T1000 (cell line): ENCODE measurements around the gene IGFBPL1.
"Not testable (repeated sequence)": the region's sequence is repeated elsewhere in the genome, so short reads cannot be mapped to it uniquely, and the experiment has no call there.

Source experiments
- DNase-seq: peaks from one replicate; lab custom pipeline; 2025; ENCODE audit warnings: mixed read lengths; lab: John Stamatoyannopoulos, UW

The IGFBPL1 gene

DNA sequence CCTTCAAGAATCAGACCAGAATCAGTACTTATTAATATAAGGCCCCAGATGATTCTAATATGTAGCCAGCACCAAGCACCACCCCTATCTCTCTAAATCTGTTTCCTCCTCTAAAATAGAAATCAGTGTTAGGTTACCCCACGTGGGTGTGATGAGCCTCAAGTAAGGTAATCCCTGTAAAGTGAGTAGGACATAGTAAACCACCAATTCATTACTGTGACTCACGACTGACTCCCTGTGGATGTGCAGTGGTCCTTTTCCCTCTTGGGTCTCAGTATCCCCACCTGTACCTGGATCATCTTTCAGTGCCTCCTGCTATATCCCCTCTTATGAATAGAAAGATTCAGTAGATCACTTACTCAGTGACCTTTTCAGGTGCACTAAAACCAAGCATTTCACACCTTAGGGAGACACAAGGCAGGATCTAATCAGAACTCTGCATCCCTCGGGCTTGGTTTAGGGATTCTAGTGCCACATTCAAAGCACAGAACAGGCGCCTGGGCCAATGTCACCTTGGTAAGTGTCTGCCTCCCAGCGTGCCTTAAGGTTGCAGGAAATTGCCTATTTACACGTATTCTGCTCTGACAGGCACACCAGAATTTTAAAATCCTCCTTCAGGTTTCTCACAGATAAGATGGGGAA is 43.9 kb downstream of the IGFBPL1 start:
- DNase-seq: no peak

DNA sequence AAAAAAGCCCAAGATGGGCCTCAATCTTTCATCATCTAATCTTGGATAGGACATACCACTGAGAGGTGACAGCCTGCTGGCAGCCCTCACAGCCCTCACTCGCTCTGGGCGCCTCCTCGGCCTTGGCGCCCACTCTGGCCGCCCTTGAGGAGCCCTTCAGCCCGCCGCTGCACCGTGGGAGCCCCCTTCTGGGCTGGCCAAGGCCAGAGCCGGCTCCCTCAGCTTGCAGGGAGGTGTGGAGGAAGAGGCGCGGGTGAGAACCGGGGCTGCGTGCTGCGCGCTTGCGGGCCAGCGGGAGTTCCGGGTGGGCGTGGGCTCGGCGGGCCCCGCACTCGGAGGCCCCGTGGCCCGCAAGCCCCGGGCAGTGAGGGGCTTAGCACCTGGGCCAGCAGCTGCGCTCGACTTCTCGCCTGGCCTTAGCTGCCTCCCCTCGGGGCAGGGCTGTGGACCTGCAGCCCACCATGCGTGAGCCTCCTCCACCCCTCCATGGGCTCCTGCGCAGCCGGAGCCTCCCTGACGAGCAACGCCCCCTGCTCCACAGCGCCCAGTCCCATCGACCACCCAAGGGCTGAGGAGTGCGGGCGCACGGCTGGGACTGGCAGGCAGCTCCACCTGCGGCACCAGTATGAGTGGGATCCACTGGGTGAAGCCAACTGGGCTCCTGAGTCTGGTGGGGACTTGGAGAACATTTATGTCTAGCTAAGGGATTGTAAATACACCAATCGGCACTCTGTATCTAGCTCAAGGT is 46.7 kb downstream of the IGFBPL1 start:
- DNase-seq: not testable (repeated sequence)

DNA sequence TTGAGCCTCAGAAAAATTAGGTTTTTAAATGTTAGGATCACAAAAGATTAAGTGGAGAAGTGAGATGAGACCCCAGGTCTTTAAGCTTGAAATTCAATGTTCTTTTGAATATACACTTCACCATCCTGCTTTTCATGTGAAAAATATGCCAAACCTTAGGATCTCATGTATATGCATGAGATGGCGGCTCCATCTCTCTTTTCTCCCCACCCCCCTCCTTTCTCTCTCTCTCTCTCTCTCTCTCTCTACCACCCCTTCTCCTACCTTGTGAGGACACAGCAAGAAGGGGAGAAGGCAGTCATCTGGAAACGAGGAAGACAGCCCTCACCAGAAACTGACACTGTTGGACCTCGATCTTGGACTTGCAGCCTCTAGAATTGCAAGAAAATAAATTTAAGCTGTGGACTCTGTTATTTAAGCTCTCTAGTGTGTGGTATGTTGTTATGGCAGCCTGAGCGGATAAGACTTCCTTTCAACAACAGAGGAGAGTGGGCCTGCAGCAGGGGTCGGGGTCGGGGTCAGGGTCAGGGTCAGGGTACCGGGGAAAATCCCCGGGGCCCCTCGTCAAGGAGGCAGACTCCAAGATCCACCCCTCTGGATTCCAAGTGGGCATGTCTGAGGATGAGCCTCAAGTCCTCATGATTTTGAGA is 48.1 kb downstream of the IGFBPL1 start:
- DNase-seq: no peak

DNA sequence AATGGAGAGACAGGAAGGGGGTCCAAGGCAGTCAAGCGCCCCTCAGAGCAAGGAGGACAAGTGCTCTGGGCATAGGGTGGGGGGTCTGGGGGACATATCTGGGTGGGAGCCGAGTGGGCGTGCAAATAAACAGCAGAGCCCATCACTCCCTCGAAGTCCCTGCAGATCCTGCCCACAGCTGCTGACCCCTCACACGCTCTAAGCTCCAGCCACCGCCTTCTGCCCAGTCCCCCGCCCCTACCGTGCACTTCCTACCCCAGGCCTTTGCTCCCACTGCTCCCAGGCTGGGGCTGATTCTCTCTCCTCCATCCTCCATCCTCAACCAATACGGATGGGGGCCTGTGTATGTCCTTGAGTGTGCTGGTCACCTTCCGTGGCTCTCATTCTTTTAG is 48.7 kb downstream of the IGFBPL1 start:
- no peak for DNase-seq

DNA sequence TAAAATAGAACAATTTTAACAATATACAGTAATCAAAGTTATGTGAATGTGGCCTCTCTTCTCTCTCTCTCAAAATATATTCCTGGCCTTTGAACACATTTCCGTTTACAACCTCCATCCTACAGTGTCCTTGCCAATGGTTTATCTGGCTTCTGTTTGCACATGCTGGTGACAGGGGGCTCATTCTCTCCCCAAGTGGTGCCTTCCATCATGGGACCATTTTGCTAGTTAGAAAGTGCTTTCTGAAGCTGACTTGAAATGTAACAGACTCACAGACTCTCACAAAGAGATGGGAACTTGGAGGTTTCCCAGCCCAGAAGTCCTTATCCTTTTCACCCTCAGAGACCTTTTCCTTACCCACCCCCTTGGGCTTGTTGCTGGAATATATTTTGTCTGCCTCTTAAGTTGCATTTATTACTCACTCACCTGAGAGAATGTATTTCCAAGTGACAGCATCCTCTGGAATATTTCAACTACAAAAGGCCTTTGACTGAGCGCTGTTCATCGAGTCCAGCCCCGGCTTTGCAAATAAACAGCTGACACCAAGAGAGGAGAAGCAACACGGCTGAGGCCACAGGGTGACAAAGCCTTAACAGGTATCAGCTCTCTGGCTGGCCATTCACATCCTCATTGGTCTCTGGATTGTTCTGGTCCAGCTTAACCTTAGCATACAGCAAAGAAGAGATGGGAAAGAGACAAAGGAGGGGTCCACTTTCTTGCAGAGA is 49.2 kb downstream of the IGFBPL1 start:
- no peak for DNase-seq

DNA sequence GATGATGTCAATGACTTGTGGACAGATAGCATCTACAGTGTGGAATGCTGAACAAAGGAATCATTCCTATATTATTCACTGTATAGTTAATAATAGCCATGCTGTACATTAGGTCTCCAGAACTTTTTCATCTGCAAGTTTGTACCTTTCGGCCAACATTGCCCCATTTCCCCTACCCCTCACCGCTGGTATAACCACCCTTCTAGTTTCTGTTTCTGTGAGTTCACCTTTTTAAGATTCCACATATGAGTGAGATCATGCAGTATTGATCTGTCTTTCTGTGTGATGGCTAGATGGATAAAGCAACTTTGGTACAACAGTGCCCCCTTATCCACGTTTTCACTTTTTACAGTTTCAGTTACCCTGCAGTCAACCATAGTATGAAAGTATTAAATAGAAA is 50.6 kb downstream of the IGFBPL1 start:
- DNase-seq: no peak

DNA sequence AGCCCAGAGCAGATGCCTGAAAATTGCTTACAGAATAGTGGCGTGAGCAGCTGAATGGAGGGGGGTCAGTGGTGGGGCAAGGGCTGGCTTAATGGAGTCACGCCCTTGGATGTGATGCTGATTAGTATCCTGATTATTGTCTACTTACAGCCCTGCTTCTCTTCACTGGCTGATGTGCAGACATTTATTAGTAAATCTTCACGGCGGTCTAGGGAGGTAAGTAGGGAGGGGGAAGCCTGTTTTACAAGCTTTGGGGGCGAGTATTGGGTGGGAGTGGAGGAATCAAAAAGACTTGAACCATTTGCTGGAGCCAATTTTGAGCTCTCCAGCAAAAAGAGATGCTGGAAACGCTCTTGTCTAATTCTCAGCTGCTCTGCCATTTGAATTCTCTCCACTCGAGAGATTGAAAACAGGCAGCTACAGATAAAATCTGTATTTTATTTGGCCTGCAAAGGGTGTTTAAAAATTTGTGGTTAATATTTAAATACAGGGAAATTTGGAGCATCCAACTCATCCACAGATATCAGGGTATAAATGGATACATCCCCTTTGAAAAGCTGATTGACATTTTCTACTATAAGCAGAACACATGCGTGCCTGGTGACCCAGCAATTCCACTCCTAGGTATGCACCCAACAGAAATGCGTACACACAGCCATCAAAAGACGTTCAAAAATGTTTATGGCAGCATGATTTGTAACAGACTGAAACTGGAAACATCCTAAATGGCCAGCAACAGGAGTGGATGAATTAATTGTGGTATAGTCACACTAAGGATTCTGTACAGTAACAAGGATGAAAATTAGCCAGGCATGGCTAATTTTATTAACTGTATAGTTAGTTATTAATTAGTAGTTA is 51.3 kb downstream of the IGFBPL1 start:
- DNase-seq: no peak

DNA sequence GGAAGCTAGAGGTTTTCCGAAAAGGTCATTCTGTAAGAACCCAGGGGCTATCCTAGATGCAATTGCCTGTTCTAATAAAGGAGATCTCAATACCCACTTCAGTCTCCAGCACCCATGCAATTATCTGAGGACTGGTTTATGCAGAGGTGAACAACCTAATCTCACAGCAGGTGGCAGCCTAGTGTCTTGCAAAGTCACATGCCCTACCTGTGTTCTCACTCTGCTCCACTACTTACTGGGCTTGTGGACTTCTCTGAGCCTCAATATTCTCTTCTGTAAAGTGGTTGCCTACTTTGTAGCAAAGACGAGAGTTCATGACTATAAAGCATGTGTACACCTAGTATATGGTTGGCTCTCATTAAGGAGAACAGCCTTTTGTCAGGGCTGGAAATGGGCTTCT is 52.8 kb downstream of the IGFBPL1 start:
- DNase-seq: no peak

DNA sequence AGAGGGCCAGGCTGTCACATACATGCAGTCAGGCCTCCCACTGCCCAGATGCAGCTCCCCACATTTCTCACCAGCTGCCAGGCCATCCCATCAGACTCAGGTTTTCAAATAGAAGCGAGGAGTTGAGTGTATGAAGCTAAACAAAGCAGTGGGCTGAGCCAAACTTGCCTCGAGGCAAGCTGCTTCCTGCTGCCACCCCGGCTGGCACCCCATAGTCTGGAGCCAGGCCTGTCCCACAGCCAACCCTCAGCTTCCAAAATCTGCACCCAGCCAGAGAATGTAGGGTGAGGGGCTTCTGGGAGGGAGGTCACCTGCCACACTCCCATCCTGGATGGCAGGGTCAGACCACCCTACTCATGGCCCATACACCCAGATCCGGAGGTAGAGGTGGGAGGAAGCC is 54.1 kb downstream of the IGFBPL1 start:
- no peak for DNase-seq

DNA sequence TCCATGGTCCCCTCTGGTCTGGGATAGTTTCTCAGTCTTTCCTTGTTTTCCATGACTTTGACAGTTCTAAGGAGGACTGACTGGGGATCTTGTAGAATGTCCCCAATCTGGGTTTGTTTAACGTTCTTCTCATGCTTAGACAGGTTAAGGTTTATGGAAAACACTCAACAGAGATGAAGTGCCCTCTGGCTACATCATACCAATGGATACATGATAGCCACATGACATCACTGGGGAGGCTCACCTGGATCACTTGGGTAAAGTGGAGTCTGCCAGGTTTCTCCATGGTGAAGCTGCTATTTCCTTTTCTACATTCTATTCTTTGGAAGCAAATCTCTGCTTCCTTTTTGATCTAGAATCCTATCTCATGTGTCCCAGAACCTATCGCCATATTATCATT is 55.5 kb downstream of the IGFBPL1 start:
- DNase-seq: no peak

DNA sequence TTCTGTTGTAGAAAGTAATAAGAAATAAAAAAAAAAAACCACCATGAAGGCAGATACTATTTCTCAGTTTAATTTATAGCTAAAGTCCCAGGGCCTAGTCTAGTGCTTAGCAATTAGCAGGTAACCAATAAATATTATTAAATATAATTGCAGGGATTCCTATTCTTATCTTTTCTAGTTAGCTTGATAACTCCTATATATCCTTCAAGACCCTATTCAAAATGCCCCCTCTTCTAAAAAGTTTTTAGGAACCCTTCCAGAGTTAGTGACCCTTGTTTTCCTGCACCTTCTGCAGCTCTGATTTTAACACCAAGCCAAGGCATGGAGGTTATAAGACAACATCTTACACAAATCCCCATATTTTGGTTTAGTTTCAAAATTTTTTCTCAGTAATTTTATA is 56.4 kb downstream of the IGFBPL1 start:
- no peak for DNase-seq

DNA sequence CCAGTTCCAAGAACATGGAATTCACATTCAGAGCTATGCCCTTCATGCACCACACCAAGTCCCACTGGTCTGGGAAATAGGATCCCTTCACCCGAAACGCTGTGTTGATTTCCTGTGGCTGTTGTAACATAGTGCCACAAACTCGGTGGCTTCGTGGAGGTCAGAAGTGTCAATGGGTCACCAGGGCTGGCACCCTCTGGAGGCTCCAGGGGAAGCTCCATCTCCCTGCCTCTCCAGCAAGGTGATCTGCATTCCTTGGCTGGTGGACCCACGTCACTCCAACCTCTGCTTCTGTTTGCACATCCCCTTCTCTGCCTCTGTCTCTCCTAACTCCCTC is 60.7 kb downstream of the IGFBPL1 start:
- DNase-seq: no peak

DNA sequence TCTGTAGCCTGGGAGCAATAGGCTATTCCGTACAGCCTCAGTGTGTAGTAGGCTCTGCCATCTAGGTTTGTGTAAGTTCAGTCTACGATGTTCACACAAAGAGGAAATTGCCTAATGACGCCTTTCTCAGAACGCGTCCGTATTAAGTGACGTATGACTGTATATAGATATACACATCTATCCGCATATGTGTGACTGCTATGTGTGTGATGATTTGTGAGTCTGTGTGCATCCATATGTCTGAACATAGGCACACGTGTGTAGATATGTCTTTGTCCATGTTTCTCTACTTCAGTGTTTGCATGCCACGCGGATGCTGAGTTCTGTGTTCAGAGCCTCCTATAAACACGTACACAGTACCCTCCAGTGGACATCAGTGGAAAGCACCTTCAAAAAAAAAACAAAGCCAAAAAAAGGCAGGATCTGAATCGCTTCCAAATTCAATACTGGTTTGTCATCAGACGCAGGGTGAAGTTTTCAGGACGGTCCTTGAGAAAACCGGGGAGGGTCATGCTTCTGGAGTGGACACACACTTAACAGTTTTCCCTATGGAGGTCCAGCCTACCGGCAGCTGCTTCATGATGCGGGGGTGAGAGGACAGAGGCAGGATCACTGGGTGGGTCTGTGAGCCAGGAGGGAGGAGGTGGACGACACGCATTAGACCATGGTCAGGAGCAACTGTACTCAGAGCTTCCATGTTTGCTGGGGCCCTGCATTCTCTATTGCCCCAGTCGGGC is 61.2 kb downstream of the IGFBPL1 start:
- DNase-seq: peak; percentile 36

DNA sequence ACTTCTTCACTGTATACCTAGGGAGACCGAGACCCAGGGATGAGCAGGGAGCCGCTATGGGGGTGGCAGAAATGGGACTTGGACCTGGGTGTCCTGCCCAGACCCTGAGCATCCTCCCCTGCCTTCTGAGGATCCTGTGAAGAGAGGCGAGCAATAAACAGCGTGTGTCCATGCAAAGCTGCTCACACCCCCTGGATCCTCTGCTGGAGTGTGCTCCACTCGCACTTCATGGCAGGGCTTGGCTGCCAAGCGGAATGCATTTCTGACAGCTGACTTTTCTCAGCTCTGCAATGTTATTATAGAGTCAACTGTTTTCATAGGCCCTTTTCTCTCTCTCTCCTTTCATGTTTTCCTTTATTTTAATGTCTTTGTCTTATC is 62.8 kb downstream of the IGFBPL1 start:
- DNase-seq: no peak

DNA sequence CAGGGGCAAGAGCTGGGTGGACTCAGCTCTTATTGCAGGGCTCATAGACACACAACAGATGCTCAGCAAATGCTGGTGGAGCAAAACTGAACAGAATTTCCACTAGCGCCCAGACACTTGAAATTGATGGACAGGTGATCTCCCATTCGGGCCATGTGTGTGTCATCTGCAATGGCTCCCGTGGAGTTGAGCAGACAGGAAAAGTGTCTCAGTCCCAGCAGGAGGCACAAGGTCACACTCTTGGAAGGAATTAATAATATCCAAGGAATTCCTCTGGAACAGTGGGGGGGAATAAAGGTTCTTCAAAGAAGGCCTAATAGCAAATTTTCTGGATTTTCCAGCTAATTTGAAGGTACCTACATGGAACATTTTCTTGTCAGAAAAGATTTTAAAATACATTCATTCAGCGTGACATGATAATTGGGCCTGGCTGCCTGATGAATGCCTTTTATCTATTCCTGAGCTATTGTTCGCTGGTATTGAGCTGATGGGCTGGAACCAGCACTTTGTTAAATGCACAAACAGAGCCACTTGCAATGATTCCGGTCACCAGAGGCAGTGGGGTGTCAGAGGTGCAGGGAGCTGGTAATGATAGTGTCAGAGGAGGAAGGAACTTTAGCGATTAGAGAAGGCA is 63.3 kb downstream of the IGFBPL1 start:
- DNase-seq: no peak

DNA sequence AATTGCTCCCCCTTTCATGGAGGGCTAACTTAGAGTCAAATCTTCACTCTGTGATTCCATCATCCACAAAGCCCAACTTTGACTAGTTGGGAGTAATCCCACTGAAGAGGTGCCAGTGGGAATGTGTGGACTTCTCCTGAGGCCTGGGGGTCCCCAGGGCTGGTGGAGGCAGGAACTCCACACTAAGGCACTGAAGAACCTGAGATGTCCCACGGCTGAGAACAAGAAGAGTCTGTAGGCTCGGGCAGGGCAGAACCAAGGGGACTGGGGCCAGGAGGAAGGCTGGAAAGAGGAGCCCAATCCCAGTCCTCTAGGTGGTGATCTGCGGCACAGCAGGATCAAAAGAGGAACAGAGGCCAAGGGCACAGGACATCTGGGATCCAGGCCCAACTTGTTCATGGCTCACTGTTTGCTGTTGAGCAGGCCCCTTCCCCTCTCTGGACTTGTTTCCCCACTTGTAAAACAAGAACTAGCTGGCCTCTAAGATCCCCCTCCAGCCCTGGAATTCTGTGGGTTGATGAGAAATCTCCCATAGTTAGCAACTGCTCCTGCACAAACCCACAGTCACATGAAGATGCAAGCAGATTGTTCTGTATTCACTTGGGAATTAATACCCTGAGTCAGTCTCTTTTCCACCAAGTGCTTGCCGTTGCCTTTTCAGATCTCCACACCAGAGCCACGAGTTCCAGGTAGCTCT is 64.4 kb downstream of the IGFBPL1 start:
- no peak for DNase-seq

DNA sequence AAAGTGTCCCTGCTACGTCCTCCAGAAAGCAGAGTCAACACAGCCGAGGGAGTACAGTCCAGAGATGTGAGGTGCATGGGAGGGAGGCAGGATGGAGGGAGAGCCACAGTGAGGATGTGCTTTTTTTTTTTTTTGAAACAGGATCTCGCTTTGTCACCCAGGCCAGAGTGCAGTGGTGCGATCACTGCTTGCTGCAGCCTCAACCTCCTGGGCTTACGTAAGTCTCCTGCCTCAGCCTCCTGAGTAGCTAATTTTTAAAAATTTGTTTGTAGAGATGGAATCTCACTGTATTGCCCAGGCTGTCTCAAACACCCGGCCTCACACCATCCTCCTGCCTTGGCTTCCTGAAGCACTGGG is 65.0 kb downstream of the IGFBPL1 start:
- DNase-seq: no peak

DNA sequence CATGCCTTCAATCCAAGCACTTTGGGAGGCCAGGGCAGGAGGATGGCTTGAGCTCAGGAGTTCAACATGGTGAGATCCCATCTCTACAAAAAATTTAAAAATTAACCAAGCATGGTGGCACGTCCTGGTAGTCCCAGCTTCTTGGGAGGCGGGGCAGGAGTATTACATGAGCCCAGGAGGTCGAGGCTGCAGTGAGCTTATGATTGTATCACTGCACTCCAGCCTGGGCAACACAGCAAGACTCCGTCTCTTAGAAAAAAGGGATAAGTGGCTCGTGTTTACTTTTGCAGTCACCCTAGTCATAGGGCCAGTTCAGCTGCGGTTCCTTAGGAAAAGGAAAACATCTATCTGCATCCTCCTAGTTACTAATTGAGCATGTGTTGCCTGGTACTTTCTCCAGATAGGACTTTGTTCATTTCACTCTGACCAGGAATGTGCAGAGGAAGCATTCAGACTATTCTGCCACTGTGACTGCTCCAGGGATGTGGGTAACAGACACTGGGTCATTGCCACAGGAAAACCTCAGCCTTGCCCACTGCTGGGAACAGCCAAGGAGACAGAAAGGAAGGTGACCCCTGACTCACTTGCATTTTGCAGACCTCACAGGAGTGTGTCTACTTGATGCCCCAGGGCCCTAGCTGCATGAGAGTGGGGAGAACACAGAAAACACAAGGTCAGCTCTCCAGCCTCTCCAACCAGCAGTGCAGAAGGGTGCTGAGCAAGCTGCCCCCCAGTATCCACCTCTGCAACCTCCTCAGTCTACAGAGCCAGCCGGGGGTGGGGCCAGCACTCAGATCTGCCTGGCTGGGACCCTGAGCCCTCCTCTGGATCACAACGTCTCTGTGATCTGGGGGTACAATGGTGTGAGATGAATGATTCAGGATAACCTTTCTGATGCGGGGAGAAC is 65.6 kb downstream of the IGFBPL1 start:
- DNase-seq: no peak
